HG03342 (cell line): ENCODE measurements around the gene OR4F15.

Experiments used
- ATAC-seq: cut with Tn5 transposase; IDR thresholded peaks from one replicate; pipeline ENCODE4 v1.9.1; 2021; ENCODE audit warnings: mild to moderate bottlenecking, moderate library complexity; ENCODE audit not compliant: unreplicated experiment

OR4F15 gene

GRCh38 chr15:101803676-101804075, 8.3 kb upstream of the OR4F15 start:
- ATAC-seq = no peak

GRCh38 chr15:101804375-101804774, 7.6 kb upstream of the OR4F15 start:
- ATAC-seq = no peak

GRCh38 chr15:101804941-101805340, 7.1 kb upstream of the OR4F15 start:
- ATAC-seq = no peak

GRCh38 chr15:101805605-101806345, 6.2 kb upstream of the OR4F15 start:
- no peak for ATAC-seq

- ATAC-seq = no peak
These were observed 4.6 kb upstream of the OR4F15 start for GRCh38 chr15:101807345-101807945.

- ATAC-seq = no peak
These were observed 3.8 kb upstream of the OR4F15 start for GRCh38 chr15:101808201-101808600.

GRCh38 chr15:101810456-101810855, 1.5 kb upstream of the OR4F15 start:
- ATAC-seq = no peak

GRCh38 chr15:101810876-101811275, 1.1 kb upstream of the OR4F15 start:
- no peak for ATAC-seq

- ATAC-seq = no peak
These were observed 2.0 kb downstream of the OR4F15 start for GRCh38 chr15:101813803-101814534.

GRCh38 chr15:101820781-101821180, 8.8 kb downstream of the OR4F15 start:
- ATAC-seq = no peak

- ATAC-seq = no peak
These were observed 15.3 kb downstream of the OR4F15 start for GRCh38 chr15:101827257-101827656.

GRCh38 chr15:101828774-101829173, 16.8 kb downstream of the OR4F15 start:
- no peak for ATAC-seq

- ATAC-seq = no peak
These were observed 29.7 kb downstream of the OR4F15 start for GRCh38 chr15:101841656-101842055.

- ATAC-seq = no peak
These were observed 32.9 kb downstream of the OR4F15 start for GRCh38 chr15:101844916-101845315.

GRCh38 chr15:101852356-101852755, 40.4 kb downstream of the OR4F15 start:
- ATAC-seq = no peak
